HL-60/S4 treated with phorbol 12-myristate 13-acetate at 8.2 ng/mL for 4 days and 3 days (cell line): ENCODE measurements around the gene RILP.

Experiments
- in situ Hi-C: fragments of 300-500 bp; cut with MboI; formaldehyde crosslinking; loops from 2 replicates; pipeline ENCODE4 v1.15.0; 2022; ENCODE audit warnings: low sequenced_read_pairs

The RILP gene

GRCh38 chr17:1648173-1648962, 1.3 kb downstream of the RILP start:
- in situ Hi-C loops = loop anchor here (10.0 kb wide), 1 partner anchor 74 kb away; no protein-coding TSS in a partner anchor

GRCh38 chr17:1647802-1648171, 1.9 kb downstream of the RILP start:
- in situ Hi-C loops = loop anchor here (10.0 kb wide), 1 partner anchor 73 kb away; no protein-coding TSS in a partner anchor

- in situ Hi-C loops = loop anchor here (10.0 kb wide), 1 partner anchor 72 kb away; no protein-coding TSS in a partner anchor
These were observed 3.3 kb downstream of the RILP start for GRCh38 chr17:1646199-1646875.

- in situ Hi-C loops = loop anchor here (10.0 kb wide), 1 partner anchor 71 kb away; no protein-coding TSS in a partner anchor
These were observed 4.2 kb downstream of the RILP start, which contains the start of gene SCARF1 for GRCh38 chr17:1645207-1646171. TSS of gene SCARF1 (minus strand) at chr17:1645732. CDS start at chr17:1645697, 35 bp downstream.

- in situ Hi-C loops = loop anchor here (10.0 kb wide), 1 partner anchor 70 kb away; no protein-coding TSS in a partner anchor
These were observed 5.0 kb downstream of the RILP start for GRCh38 chr17:1644493-1645206.

- in situ Hi-C loops = loop anchor here (10.0 kb wide), 1 partner anchor 69 kb away; no protein-coding TSS in a partner anchor
These were observed 5.6 kb downstream of the RILP start for GRCh38 chr17:1643999-1644492.

- in situ Hi-C loops = loop anchor here (10.0 kb wide), 1 partner anchor 69 kb away; no protein-coding TSS in a partner anchor
These were observed 6.2 kb downstream of the RILP start for GRCh38 chr17:1643293-1643998.

- in situ Hi-C loops = loop anchor here (10.0 kb wide), 1 partner anchor 66 kb away; no protein-coding TSS in a partner anchor
These were observed 8.6 kb downstream of the RILP start for GRCh38 chr17:1641065-1641403.

GRCh38 chr17:1640329-1641064, 9.2 kb downstream of the RILP start:
- in situ Hi-C loops = loop anchor here (10.0 kb wide), 1 partner anchor 66 kb away; no protein-coding TSS in a partner anchor

- in situ Hi-C loops = loop anchor here (10.0 kb wide), 1 partner anchor 65 kb away; no protein-coding TSS in a partner anchor
These were observed 10.0 kb downstream of the RILP start for GRCh38 chr17:1639549-1640180.

- in situ Hi-C loops = no loop called here
These were observed 10.9 kb downstream of the RILP start for GRCh38 chr17:1638624-1639300.

GRCh38 chr17:1638171-1638590, 11.5 kb downstream of the RILP start:
- in situ Hi-C loops = no loop called here

GRCh38 chr17:1636732-1637285, 12.9 kb downstream of the RILP start:
- in situ Hi-C loops = no loop called here

- in situ Hi-C loops = no loop called here
These were observed 13.8 kb downstream of the RILP start for GRCh38 chr17:1635675-1636465.

GRCh38 chr17:1634841-1635650, 14.6 kb downstream of the RILP start:
- in situ Hi-C loops = no loop called here
